ENCODE measurements around the gene NPC1.

Gene NPC1

GRCh38 chr18:23632615-23633014 lies 46.3 kb upstream of the NPC1 start:
- Histone ChIP-seq H2AK5ac (ENCODE audit: low read length, severe bottlenecking) (peak overlapping the region; percentile 33), H3K23ac (ENCODE audit: low read length in 2 of 2) (no peak overlapping the region), H2BK15ac (ENCODE audit: low read depth, poor library complexity, severe bottlenecking) (no peak overlapping the region), H2BK120ac (ENCODE audit: low read depth, low read length) (no peak overlapping the region), H3K14ac (ENCODE audit: low read length in 2 of 2) (no peak overlapping the region), H3K4ac (ENCODE audit: low read depth in 1 of 2, low read length in 2 of 2) (no peak overlapping the region), H3K4me2 (ENCODE audit: low read length, poor library complexity, severe bottlenecking) (no peak overlapping the region), H2AFZ (ENCODE audit: low read depth, low read length) (no peak overlapping the region), H3K18ac (ENCODE audit: low read depth in 1 of 2, low read length in 2 of 2) (no peak overlapping the region), H3K79me1 (replicated peaks; ENCODE audit: low read length, poor library complexity, severe bottlenecking) (no peaks in the 10 kb centered on the region), H3K9me3 (ENCODE audit: control insufficient read depth, low read length) (no peaks in the 10 kb centered on the region), H3K27ac (ENCODE audit: low read length, poor library complexity, severe bottlenecking) (no peak overlapping the region), H3K4me3 (ENCODE audit: insufficient read depth in 1 of 2, low read depth in 1 of 2, low read length in 2 of 2) (no peak overlapping the region), H2BK12ac (ENCODE audit: low read length in 2 of 2) (no peak overlapping the region), H3K4me1 (ENCODE audit: control insufficient read depth, insufficient read depth, low read depth, low read length) (peaks cover 12% of the 10 kb centered on the region), H3K9ac (ENCODE audit: low read length) (no peak overlapping the region), H2BK5ac (ENCODE audit: low read depth, low read length, poor library complexity, severe bottlenecking) (no peak overlapping the region), H3K27me3 (ENCODE audit: control insufficient read depth in 1 of 2, insufficient read depth in 1 of 2, low read length in 2 of 2) (no peaks in the 10 kb centered on the region), H4K8ac (ENCODE audit: low read length) (no peak overlapping the region), H3K36me3 (ENCODE audit: control insufficient read depth in 1 of 2, insufficient read depth in 2 of 2, low read depth in 1 of 2, low read length in 2 of 2) (peaks cover 0 to 29% of the 10 kb centered on the region in 2 experiments), H4K91ac (ENCODE audit: low read length) (no peak overlapping the region)
- no peak for DNase-seq
- WGBS: no CpG with 5 or more reads among the region's 1 CpG

- no peaks in the 10 kb centered on the region for H3K79me1 ChIP-seq (replicated peaks; ENCODE audit: low read length, poor library complexity, severe bottlenecking)
- no peak overlapping the region for H2BK5ac ChIP-seq (ENCODE audit: low read depth, low read length, poor library complexity, severe bottlenecking)
- H4K91ac ChIP-seq (ENCODE audit: low read length): no peak overlapping the region
- H3K27ac ChIP-seq (ENCODE audit: low read length, poor library complexity, severe bottlenecking): no peak overlapping the region
- no peak overlapping the region for H3K4ac ChIP-seq (ENCODE audit: low read depth in 1 of 2, low read length in 2 of 2)
- WGBS: 50% methylated on average over 11 of the region's 11 CpGs
- H2BK12ac ChIP-seq (ENCODE audit: low read length in 2 of 2): no peak overlapping the region
- no peak overlapping the region for H2BK15ac ChIP-seq (ENCODE audit: low read depth, poor library complexity, severe bottlenecking)
- no peak overlapping the region for H3K4me3 ChIP-seq (ENCODE audit: insufficient read depth in 1 of 2, low read depth in 1 of 2, low read length in 2 of 2)
- no peak overlapping the region for H3K18ac ChIP-seq (ENCODE audit: low read depth in 1 of 2, low read length in 2 of 2)
- no peak overlapping the region for H3K23ac ChIP-seq (ENCODE audit: low read length in 2 of 2)
- DNase-seq: no peak
- no peak overlapping the region for H3K4me2 ChIP-seq (ENCODE audit: low read length, poor library complexity, severe bottlenecking)
- no peak overlapping the region for H4K8ac ChIP-seq (ENCODE audit: low read length)
- no peak overlapping the region for H2AFZ ChIP-seq (ENCODE audit: low read depth, low read length)
- H3K14ac ChIP-seq (ENCODE audit: low read length in 2 of 2): no peak overlapping the region
- no peaks in the 10 kb centered on the region for H3K27me3 ChIP-seq (ENCODE audit: control insufficient read depth in 1 of 2, insufficient read depth in 1 of 2, low read length in 2 of 2)
- H2BK120ac ChIP-seq (ENCODE audit: low read depth, low read length): no peak overlapping the region
- no peaks in the 10 kb centered on the region for H3K9me3 ChIP-seq (ENCODE audit: control insufficient read depth, low read length)
- H3K36me3 ChIP-seq (ENCODE audit: control insufficient read depth in 1 of 2, insufficient read depth in 2 of 2, low read depth in 1 of 2, low read length in 2 of 2): peaks cover 0 to 29% of the 10 kb centered on the region in 2 experiments
- H2AK5ac ChIP-seq (ENCODE audit: low read length, severe bottlenecking): peak overlapping the region; percentile 11
- peaks cover 12% of the 10 kb centered on the region for H3K4me1 ChIP-seq (ENCODE audit: control insufficient read depth, insufficient read depth, low read depth, low read length)
- H3K9ac ChIP-seq (ENCODE audit: low read length): no peak overlapping the region
Measured at GRCh38 chr18:23631746-23632145, 45.4 kb upstream of the NPC1 start.

- no peak overlapping the region for H2BK12ac ChIP-seq (ENCODE audit: low read length in 2 of 2)
- H2AFZ ChIP-seq (ENCODE audit: low read depth, low read length): no peak overlapping the region
- H3K4me3 ChIP-seq (ENCODE audit: insufficient read depth in 1 of 2, low read depth in 1 of 2, low read length in 2 of 2): no peak overlapping the region
- H3K27ac ChIP-seq (ENCODE audit: low read length, poor library complexity, severe bottlenecking): no peak overlapping the region
- no peaks in the 10 kb centered on the region for H3K27me3 ChIP-seq (ENCODE audit: control insufficient read depth in 1 of 2, insufficient read depth in 1 of 2, low read length in 2 of 2)
- no peak overlapping the region for H3K4ac ChIP-seq (ENCODE audit: low read depth in 1 of 2, low read length in 2 of 2)
- H3K4me1 ChIP-seq (ENCODE audit: control insufficient read depth, insufficient read depth, low read depth, low read length): peaks cover 12% of the 10 kb centered on the region
- no peak for DNase-seq
- H3K36me3 ChIP-seq (ENCODE audit: control insufficient read depth in 1 of 2, insufficient read depth in 2 of 2, low read depth in 1 of 2, low read length in 2 of 2): peaks cover 0 to 29% of the 10 kb centered on the region in 2 experiments
- no peak overlapping the region for H3K4me2 ChIP-seq (ENCODE audit: low read length, poor library complexity, severe bottlenecking)
- no peak overlapping the region for H3K18ac ChIP-seq (ENCODE audit: low read depth in 1 of 2, low read length in 2 of 2)
- no peak overlapping the region for H4K91ac ChIP-seq (ENCODE audit: low read length)
- H4K8ac ChIP-seq (ENCODE audit: low read length): no peak overlapping the region
- 86% methylated on average over 2 of the region's 5 CpGs for WGBS
- no peak overlapping the region for H3K14ac ChIP-seq (ENCODE audit: low read length in 2 of 2)
- no peak overlapping the region for H3K9ac ChIP-seq (ENCODE audit: low read length)
- H3K79me1 ChIP-seq (replicated peaks; ENCODE audit: low read length, poor library complexity, severe bottlenecking): no peaks in the 10 kb centered on the region
- no peaks in the 10 kb centered on the region for H3K9me3 ChIP-seq (ENCODE audit: control insufficient read depth, low read length)
- H3K23ac ChIP-seq (ENCODE audit: low read length in 2 of 2): no peak overlapping the region
- no peak overlapping the region for H2BK120ac ChIP-seq (ENCODE audit: low read depth, low read length)
- H2AK5ac ChIP-seq (ENCODE audit: low read length, severe bottlenecking): peak overlapping the region; percentile 11
- H2BK15ac ChIP-seq (ENCODE audit: low read depth, poor library complexity, severe bottlenecking): no peak overlapping the region
- H2BK5ac ChIP-seq (ENCODE audit: low read depth, low read length, poor library complexity, severe bottlenecking): no peak overlapping the region
Measured at GRCh38 chr18:23631312-23631711, 45.0 kb upstream of the NPC1 start.

- 91% methylated on average over 4 of the region's 4 CpGs for WGBS
- no peaks in the 10 kb centered on the region for H3K79me1 ChIP-seq (replicated peaks; ENCODE audit: low read length, poor library complexity, severe bottlenecking)
Measured at GRCh38 chr18:23629444-23629946, 43.2 kb upstream of the NPC1 start.

More at GRCh38 chr18:23629444-23629946, 43.2 kb upstream of the NPC1 start:
- Histone ChIP-seq H3K4me2 (ENCODE audit: low read length, poor library complexity, severe bottlenecking) (peak overlapping the region; percentile 27), H2BK120ac (ENCODE audit: low read depth, low read length) (no peak overlapping the region), H3K9ac (ENCODE audit: low read length) (no peak overlapping the region), H3K14ac (ENCODE audit: low read length in 2 of 2) (no peak overlapping the region), H4K91ac (ENCODE audit: low read length) (no peak overlapping the region), H4K8ac (ENCODE audit: low read length) (no peak overlapping the region), H2BK15ac (ENCODE audit: low read depth, poor library complexity, severe bottlenecking) (no peak overlapping the region), H2BK5ac (ENCODE audit: low read depth, low read length, poor library complexity, severe bottlenecking) (no peak overlapping the region), H3K27me3 (ENCODE audit: control insufficient read depth in 1 of 2, insufficient read depth in 1 of 2, low read length in 2 of 2) (no peaks in the 10 kb centered on the region), H3K36me3 (ENCODE audit: control insufficient read depth in 1 of 2, insufficient read depth in 2 of 2, low read depth in 1 of 2, low read length in 2 of 2) (peaks cover 0 to 40% of the 10 kb centered on the region in 2 experiments), H3K18ac (ENCODE audit: low read depth in 1 of 2, low read length in 2 of 2) (peak overlapping the region in 1 of 2 experiments; percentile 30), H3K23ac (ENCODE audit: low read length in 2 of 2) (no peak overlapping the region), H3K27ac (ENCODE audit: low read length, poor library complexity, severe bottlenecking) (peak overlapping the region; percentile 73), H2AK5ac (ENCODE audit: low read length, severe bottlenecking) (peak overlapping the region; percentile 79), H2AFZ (ENCODE audit: low read depth, low read length) (no peak overlapping the region), H2BK12ac (ENCODE audit: low read length in 2 of 2) (no peak overlapping the region), H3K4ac (ENCODE audit: low read depth in 1 of 2, low read length in 2 of 2) (no peak overlapping the region), H3K4me3 (ENCODE audit: insufficient read depth in 1 of 2, low read depth in 1 of 2, low read length in 2 of 2) (no peak overlapping the region), H3K9me3 (ENCODE audit: control insufficient read depth, low read length) (no peaks in the 10 kb centered on the region), H3K4me1 (ENCODE audit: control insufficient read depth, insufficient read depth, low read depth, low read length) (peaks cover 13% of the 10 kb centered on the region)
- no peak for DNase-seq
